DMS53 treated with DMSO at 0.1 percent for 48 hours (cell line): Measurements from ENCODE around the gene RFNG.

Source experiments
- DNase-seq: peaks from one replicate; lab custom pipeline; 2025; ENCODE audit not compliant: unreplicated experiment; lab: John Stamatoyannopoulos, UW

The RFNG gene

DNA sequence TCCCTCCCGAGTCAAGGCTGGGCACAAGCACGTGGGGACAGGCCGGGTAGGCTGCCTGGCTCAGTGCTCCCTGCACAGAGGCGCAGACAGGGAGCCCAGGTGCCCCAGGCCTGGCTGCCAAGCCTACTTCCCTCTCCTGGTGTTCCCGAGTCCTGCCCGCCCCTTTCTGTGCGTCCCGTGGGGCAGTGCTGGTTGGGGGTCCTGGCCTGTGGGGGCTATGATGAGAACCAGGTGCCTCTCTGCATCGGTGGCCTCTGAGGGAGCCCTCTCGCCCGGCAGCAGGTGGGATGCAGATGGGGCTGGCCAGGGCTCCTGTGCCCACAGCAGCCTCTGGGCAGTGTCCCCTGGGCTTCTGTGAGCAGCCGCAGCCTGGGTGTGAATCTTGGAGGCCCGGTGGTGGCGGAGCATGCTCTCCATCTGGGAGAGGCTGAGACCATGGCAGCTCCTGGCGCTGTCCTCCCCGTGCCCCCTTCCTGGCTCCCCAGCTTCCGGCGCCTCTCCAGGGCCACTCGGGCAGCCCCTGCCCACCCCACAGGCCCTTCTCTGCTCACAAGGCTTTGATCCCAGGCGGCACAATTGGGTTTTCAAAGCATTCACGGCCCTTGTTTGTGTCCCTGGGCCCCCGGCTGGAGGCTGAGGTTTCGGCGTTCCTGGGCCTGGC lies 36.2 kb downstream of the RFNG start:
- DNase-seq = no peak

- no peak for DNase-seq
Observed at GRCh38 chr17:82014971-82015310, 36.7 kb downstream of the RFNG start.

DNA sequence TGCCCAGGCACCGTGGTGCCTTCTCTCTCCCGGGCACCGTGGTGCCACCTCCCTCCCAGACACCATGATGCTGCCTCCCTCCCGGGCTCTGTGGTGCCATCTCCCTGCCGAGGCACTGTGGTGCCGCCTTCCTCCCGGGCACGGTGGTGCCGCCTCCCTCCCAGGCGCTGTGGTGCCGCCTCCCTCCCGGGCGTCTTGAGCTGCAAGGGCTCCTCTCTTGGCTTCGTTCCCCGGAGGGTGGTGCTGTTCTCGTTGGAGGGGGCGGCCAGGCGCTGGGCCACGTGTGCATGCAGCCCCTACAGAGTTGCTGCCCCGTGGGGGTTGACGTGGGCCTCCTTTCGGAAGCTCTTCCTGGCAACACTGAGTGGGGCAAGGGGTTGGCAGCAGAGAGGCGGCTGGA lies 37.2 kb downstream of the RFNG start:
- DNase-seq = no peak

DNA sequence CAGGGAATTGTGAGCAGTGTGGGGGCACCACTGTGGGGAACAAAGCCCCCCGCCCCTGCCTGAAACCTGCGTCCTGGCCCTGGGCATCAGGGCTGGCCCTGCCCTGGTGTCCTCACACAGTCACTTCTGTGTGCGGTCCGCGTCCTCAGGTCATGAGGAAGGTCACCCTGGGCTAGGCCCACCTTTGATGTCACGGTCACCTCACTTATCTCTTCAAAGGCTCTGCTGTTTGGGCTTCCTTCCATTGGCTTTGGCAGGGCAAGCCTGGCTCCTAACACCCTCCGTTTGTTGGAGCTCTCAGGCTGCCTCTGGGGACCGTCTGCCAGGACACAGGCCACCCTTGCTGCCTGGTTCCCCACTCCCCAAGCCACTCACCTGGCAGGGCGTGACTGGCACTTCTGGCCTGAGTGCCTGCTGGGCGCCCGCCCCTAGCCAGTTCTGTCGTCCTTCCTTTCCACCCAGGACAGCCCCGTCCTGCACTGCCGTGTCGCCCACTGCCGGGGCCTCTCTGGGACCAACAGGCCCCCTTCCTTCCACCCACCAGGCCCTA lies 37.8 kb downstream of the RFNG start:
- no peak for DNase-seq

- DNase-seq = no peak
Observed at GRCh38 chr17:82013341-82013740, 38.3 kb downstream of the RFNG start.

- no peak for DNase-seq
Observed at GRCh38 chr17:82012640-82013295, 38.8 kb downstream of the RFNG start.

DNA sequence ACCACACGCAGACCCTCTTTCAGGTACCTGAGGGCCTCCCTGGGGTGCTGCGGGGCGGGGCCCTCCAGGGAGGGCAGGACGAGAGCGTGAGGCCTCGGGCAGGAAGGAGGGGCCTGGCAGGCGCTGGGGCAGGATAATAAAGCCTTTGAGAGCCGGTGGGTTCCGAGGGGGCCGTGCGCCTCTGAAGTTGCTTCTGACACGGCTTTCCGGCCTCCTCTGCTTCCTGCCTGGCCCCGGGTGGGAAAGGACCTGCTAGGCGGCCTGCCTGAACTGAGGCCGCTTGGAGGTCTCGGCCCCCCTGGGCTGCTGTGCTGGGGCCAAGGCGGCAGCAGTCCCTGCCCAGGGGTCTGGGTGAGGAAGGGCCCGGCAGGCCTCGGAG lies 39.4 kb downstream of the RFNG start:
- DNase-seq = no peak

DNA sequence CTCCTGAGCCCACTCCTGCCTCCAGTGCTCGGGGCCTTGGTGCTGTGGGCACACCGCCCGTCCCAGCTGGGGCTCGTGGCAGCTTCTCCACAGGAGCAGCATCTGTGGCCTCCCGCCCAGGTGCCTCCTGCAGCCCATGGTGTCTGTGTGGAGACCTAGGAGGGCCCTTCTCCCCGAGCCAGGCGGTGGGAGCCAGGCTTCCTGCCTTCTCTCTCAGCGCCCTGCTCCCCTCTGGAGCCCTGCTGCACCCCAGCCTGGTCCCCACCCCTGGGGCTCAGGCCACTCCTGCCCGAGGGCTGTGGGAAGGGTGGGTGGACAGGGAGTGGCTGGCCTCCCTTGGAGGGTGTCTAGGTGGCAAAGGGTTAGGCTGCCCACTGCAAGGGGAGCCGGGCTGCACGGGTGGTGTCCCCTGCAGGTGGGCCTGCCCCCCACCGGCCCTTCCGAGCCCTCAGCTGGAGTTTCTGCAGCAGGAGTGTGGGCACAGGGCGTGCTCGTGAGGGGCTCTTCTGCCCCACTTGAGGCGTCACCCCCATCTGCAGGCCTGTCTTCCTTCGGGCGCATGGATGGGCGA lies 39.9 kb downstream of the RFNG start:
- DNase-seq = no peak

- no peak for DNase-seq
Observed at GRCh38 chr17:82010575-82011525, 40.8 kb downstream of the RFNG start.

DNA sequence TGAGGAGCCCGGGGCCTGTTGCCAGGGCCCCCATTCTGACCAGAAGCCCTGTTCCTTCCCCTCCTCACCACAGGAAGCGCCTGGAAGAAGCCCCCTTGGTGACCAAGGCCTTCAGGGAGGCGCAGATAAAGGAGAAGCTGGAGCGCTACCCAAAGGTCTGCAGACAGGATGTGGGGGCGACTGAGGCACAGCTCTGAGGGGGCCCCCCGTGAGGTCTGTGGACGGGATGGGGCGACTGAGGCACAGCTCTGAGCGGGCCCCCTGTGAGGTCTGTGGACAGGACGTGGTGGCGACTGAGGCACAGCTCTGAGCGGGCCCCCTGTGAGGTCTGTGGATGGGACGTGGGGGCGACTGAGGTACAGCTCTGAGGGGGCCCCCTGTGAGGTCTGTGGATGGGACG lies 42.2 kb downstream of the RFNG start:
- DNase-seq = no peak

DNA sequence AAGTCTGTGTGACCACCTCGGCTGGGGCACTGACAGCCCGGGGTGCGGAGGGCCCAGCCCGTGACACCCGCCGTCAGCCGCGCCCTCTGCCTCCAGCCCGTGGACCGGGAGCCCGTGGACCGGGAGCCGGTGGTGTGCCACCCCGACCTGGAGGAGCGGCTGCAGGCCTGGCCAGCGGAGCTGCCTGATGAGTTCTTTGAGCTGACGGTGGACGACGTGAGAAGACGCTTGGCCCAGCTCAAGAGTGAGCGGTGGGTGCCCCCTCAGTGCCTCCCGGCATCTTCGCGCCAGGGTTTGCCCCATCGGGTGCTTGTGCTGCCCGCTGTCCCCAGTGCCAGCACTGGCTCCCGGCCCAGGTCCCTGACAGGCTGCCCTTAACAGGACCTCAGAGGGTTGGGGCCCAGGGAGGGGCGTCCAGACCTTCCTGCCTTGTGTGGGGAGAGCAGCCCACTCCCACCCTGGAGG lies 42.6 kb downstream of the RFNG start:
- DNase-seq = no peak

GRCh38 chr17:82008258-82008940 lies 43.2 kb downstream of the RFNG start:
- DNase-seq = no peak

GRCh38 chr17:82007495-82008257 lies 43.9 kb downstream of the RFNG start:
- no peak for DNase-seq

GRCh38 chr17:82007228-82007494 lies 44.5 kb downstream of the RFNG start:
- no peak for DNase-seq

DNA sequence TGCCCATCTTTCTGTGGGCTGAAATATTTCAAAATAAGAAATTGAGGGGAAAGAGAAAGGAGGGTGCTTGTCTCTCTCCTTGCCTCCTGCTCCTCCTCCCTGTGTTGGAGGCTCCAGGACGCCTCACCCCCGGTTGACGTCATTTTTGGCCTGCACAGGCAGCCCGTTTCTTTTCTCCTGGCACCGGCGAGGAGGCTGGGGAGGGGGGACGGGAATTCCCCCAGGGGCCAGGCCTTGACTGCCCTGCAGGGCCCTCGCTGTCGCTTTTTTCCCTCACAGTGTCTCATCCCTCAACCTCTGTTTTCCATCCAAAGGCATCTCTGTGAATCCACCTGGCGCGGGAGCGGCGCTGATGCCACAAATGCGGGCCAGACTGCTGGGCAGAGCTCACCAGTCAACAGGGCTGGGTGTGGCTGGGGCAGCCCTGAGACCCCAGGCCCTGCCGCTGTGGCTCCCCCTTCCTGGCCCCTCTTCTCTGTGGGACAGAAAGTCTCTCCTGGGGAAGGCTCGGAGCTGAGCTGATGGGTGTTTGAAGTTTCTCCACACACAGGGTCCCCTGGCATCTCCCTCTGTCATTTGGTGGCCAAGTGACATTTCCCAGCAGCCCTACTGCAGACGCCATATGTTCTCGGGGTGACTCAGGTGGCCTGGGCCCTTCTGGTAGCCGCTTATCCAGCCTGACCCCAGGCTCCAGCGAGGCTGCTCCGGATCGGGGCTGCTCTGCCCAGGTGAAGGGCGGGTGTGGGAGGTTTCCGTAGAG lies 45.0 kb downstream of the RFNG start:
- no peak for DNase-seq

- no peak for DNase-seq
Observed at GRCh38 chr17:82005701-82006348, 45.8 kb downstream of the RFNG start.

DNA sequence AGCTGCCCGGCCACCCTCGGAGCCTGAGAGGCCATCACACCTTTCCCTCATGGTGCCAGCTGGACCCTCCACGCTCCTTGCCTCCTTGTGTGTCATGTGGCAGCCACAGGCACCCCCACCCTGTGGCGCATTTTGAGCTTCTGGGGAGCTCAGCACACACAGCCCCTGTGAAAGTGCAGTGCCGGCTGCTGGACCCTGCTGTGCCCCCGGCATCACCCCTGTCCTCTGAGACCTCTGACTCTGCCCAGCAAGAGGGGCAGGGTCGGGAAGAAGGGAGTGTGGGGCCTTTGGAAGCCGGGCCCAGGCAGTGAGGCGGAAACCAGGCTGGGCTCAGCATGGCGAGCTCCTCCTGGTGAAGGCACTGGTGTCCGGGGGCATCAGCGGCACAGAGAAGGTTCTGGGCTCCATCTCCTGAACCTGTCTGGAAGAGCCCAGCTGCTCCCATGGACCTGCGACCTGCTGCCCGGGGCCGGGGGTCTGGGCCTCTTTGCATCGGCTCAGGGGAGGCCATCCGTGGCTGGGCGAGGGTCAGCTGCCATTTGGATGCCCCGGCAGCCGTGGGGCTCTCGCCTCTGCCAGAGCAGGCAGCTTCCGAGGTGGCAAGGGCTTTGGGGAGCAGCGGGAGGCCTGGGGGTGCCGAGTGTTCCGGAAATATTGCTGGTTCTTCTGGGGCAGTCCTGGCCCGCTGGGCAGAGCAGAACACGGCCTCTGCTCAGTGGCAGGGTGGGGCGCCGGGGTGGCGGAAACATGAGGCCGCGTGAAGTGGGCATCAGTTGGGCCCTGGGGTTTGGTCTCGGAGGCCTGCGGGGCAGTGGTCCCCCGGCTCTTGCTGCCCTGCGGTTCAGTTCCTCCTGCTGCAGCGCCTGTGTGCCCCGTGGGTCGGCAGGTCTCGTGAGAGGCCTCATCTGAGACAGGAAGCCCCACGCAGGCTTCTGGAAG lies 46.8 kb downstream of the RFNG start:
- DNase-seq = no peak
